Dendritic cell treated with granulocyte-macrophage colony-stimulating factor and Interleukin-4, amounts not matched to agents 40 ng/mL and 50 ng/mL, for 4 days (primary cell): ENCODE measurements around the gene DHCR24.

Experiments used
- H3K27ac Mint-ChIP-seq: one replicate; pipeline ENCODE4 v1.8.0; 2022; ENCODE audit warnings: mild to moderate bottlenecking, mixed read lengths
- H3K27me3 Mint-ChIP-seq: one replicate; pipeline ENCODE4 v1.8.0; 2022; ENCODE audit warnings: mild to moderate bottlenecking, mixed read lengths
- H3K36me3 Mint-ChIP-seq: one replicate; pipeline ENCODE4 v1.8.0; 2022; ENCODE audit warnings: low read depth, mixed read lengths
- H3K4me1 Mint-ChIP-seq: one replicate; pipeline ENCODE4 v1.8.0; 2022; ENCODE audit warnings: low read depth, mixed read lengths
- H3K4me3 Mint-ChIP-seq: one replicate; pipeline ENCODE4 v1.8.0; 2022; ENCODE audit warnings: mild to moderate bottlenecking, moderate library complexity, mixed read lengths
- H3K9me3 Mint-ChIP-seq: one replicate; pipeline ENCODE4 v1.8.0; 2022; ENCODE audit warnings: mixed read lengths
- intact Hi-C: fragments of 100-400 bp; cut with micrococcal nuclease; formaldehyde crosslinking; loops from one replicate; pipeline ENCODE4 v1.15.0; 2022

DHCR24 gene

DNA sequence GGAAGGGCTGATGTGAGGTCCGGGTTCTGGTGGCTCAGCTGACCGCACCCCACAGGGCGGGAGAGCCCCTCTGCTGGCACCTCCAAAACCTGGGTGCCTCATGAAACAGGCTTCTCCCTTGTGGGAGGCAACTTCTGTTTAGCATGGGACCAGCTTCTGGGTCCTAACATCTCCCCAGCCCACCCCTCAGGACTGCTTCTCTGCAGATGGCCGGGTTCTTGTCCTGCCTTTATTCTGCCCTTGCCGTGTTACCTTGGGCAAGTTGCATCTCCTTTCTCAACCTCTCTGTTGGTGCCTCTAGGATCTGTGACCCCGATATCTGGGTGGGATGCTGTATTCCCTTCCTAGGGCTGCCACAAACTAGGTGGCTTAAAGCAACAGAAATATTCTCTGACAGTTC, 70.9 kb downstream of the DHCR24 start:
- Mint-ChIP-seq H3K9me3 (no peaks in the 10 kb centered on the region), H3K4me1 (no peaks in the 10 kb centered on the region), H3K27ac (no peak overlapping the region), H3K4me3 (no peak overlapping the region), H3K36me3 (no peaks in the 10 kb centered on the region), H3K27me3 (no peaks in the 10 kb centered on the region)
- intact Hi-C loops, result loop anchor here (10.0 kb wide), 1 partner anchor 321 kb away; no protein-coding TSS in a partner anchor

DNA sequence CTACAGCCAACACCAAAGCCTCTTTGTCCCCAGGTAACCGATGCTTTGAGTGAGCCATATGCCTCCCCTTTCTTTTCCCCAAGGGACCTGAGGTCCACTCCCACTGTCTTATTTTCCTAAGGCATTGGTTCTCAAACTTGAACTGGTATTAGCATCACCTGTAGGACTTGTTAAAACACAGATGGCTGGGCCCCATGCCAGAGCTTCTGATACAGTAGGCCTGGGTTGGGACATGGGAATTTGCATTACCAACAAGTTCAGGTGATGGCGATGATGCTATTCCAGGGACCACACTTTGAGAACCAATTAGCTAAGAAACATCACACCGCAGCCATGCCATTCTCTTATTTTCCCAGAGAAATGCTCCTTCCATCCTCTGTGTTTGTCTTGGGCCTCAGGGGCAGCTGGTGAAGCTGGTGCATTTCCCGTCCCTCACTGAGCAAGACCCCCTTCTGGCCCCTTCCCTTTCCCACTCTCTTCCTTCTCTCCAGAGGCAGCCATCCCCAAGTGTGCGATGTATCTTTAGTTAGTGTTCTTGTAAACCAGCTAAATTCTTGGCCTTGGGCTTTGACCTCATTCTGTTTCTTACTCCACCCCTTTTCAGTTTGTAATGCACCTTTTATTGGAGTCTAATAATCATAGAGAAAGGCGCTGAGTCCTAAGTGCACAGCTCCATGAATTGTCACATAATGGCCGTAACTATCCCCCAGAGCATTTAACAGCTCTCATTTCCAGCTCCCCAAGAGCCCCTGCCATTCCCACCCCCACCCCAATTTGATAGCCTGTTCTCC, 71.7 kb downstream of the DHCR24 start:
- no peaks in the 10 kb centered on the region for H3K9me3 Mint-ChIP-seq
- peaks cover 1% of the 10 kb centered on the region for H3K27me3 Mint-ChIP-seq
- intact Hi-C loops, result loop anchor here (10.0 kb wide), 1 partner anchor 320 kb away; no protein-coding TSS in a partner anchor
- no peak overlapping the region for H3K27ac Mint-ChIP-seq
- H3K4me3 Mint-ChIP-seq, result no peak overlapping the region
- no peaks in the 10 kb centered on the region for H3K4me1 Mint-ChIP-seq
- H3K36me3 Mint-ChIP-seq, result no peaks in the 10 kb centered on the region

DNA sequence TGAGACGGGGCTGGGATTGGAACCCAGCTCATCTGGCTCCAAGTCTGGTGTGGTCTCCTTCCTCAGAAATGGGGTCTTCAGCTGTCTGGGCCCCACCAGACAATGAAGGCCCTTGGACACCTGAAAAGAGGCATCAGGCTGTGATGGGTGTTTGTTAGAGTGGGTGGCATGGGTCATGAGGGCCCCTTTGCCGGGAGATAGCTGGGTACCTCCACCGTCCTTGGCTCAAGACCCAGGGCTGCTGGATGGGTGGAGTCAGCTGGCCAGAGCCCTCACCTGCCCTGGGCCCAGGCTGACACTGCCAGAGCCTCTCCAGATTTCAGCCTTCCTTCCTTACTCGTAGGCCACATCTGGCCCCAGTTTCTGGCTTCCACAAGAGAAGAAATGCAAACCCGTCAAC, 72.4 kb downstream of the DHCR24 start:
- intact Hi-C loops, result loop anchor here (5.0 to 10.0 kb wide), 2 partner anchors 320 to 1327 kb away; no protein-coding TSS in a partner anchor
- Mint-ChIP-seq H3K27me3 (peaks cover 1% of the 10 kb centered on the region), H3K36me3 (no peaks in the 10 kb centered on the region), H3K4me3 (no peak overlapping the region), H3K27ac (no peak overlapping the region), H3K9me3 (no peaks in the 10 kb centered on the region), H3K4me1 (no peaks in the 10 kb centered on the region)

DNA sequence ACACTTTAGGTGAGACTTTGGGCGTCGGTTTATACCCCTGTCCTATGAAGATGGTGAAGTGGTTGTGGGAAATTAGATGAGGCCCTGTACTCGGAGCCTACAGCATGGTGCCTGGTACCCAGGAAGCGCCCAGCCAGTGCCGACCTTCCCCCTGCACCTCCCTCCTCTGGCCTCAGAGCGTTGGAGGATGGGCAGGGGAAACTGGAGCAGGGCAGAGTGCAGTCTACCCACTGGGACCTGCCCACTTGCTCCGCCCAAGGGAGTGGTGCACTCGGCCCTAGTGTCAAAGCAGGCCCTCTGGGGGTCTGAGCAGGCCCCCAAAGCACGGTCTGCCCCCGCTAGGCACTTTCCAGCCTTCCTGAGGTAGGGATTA, 72.9 kb downstream of the DHCR24 start:
- intact Hi-C loops, result loop anchor here (5.0 to 10.0 kb wide), 2 partner anchors 319 to 1327 kb away; no protein-coding TSS in a partner anchor
- Mint-ChIP-seq H3K36me3 (no peaks in the 10 kb centered on the region), H3K4me3 (no peak overlapping the region), H3K27ac (no peak overlapping the region), H3K27me3 (peaks cover 1% of the 10 kb centered on the region), H3K4me1 (no peaks in the 10 kb centered on the region), H3K9me3 (no peaks in the 10 kb centered on the region)

DNA sequence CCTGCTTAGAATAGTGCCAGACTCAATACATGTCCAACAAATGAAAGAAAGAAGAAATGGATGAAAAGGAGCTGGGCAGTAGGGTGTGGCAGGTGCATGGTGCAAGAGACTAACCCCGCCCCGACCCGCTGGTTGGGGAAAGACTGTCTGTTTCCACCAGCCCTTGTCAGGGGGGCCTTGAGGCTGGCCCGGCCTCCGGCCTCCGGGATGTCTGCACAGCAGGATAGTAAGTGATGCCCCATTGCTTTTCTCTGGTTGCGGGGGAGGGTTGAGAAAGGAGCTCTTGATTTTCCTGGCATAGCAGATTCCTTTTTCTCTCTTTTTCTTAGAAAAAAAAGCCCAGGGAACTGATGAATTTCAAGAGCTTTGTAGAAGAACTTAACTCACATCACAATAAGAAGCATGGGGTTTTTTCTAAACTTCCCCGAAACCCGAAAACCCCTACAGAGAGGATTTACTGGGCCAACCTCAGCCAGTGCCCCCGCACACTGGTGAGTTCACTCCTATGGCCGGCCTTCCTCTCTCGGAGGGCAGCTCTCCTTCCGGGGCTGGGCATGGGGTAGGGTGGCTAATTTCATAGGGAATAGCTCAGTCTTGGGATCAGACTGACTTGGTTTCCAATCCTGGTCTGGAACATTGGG, 73.4 kb downstream of the DHCR24 start:
- H3K27ac Mint-ChIP-seq, result no peak overlapping the region
- H3K27me3 Mint-ChIP-seq, result peaks cover 1% of the 10 kb centered on the region
- no peaks in the 10 kb centered on the region for H3K9me3 Mint-ChIP-seq
- no peak overlapping the region for H3K4me3 Mint-ChIP-seq
- H3K4me1 Mint-ChIP-seq, result no peaks in the 10 kb centered on the region
- no peaks in the 10 kb centered on the region for H3K36me3 Mint-ChIP-seq
- intact Hi-C loops, result loop anchor here (5.0 to 10.0 kb wide), 2 partner anchors 319 to 1326 kb away; no protein-coding TSS in a partner anchor

DNA sequence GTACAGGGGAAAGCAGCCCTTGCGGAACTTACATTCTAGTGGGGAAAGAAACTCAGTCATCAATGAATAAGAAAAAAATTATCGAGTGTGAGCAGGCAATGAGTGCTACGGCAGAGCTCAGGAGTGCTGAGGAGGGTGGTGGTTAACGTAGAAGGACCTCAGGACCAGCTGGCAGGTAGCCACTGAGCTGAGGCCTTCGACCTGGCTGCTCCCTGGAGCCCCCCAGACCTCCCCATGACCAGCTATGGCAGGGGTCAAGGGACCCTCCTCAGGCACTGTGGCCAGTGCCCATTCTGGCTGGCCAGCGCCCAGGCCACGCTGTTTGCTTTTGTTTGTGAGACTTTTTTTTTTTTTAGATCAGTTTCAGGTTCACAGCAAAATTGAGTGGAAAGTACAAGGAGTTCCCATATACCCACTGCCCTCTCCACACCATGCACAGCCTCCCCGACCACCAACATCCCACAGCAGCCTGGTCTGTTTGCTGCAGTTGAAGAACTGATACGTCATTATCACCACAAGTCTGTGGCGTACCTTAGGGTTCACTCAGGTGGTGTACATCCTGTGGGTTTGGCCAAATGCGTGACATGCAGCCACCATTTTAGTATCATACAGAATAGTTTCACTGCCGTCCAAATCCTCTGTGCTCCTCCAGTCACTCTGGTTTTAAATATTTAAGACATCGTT, 74.1 kb downstream of the DHCR24 start:
- H3K27ac Mint-ChIP-seq, result no peak overlapping the region
- intact Hi-C loops, result loop anchor here (5.0 to 10.0 kb wide), 2 partner anchors 318 to 1326 kb away; no protein-coding TSS in a partner anchor

DNA sequence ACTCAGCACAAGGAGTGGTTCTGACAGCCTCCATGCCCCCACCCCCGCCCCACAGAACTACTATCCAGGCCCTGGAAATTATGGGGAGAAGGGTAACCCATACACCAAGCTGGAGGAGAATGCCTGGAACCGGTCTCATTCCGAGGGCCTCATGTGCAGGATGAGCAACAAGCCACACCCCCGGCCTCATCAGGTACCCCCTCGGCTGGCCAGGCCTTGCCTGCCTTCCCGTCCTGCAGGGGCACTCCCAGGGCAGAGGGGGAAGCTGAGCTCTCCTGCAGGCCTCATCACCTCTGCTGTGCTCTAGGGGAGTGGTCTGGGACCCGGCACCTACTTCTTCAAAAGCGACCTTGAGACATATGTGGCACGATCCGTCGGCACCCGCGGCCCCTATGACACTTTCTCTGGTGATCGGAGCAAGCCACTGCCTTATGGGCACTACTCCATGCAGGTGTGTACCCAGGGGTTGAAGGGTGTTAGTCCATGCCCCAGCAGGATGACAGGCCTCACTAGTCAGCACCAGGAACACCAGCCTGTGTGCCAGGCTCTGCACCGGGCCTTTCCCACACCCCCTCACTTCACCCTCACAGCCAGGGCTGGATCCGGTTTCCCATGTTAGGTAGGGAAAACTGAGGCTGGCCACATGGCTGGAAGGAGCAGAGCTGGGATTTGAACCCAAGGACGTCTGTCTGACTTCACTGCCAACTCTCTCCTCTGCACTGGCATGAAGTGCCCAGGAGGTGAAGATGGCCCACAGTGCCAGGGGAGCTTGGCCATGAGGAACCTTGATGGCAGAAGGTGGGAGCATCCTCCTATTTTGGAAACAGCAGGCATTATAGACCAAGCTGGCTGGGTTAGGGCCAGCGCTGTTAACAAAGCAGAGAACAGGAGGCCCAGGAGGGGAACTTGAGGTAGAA, 75.0 kb downstream of the DHCR24 start:
- no peak overlapping the region for H3K27ac Mint-ChIP-seq
- no peak overlapping the region for H3K4me3 Mint-ChIP-seq
- intact Hi-C loops, result loop anchor here (2.0 to 10.0 kb wide), 3 partner anchors 317 to 1325 kb away; no protein-coding TSS in a partner anchor
- no peaks in the 10 kb centered on the region for H3K9me3 Mint-ChIP-seq
- H3K36me3 Mint-ChIP-seq, result no peaks in the 10 kb centered on the region
- peaks cover 8% of the 10 kb centered on the region for H3K4me1 Mint-ChIP-seq
- peaks cover 1% of the 10 kb centered on the region for H3K27me3 Mint-ChIP-seq

More for the DNA sequence above, 74.1 kb downstream of the DHCR24 start:
- peaks cover 1% of the 10 kb centered on the region for H3K27me3 Mint-ChIP-seq
- H3K4me1 Mint-ChIP-seq, result no peaks in the 10 kb centered on the region
- H3K4me3 Mint-ChIP-seq, result no peak overlapping the region
- no peaks in the 10 kb centered on the region for H3K9me3 Mint-ChIP-seq
- no peaks in the 10 kb centered on the region for H3K36me3 Mint-ChIP-seq

DNA sequence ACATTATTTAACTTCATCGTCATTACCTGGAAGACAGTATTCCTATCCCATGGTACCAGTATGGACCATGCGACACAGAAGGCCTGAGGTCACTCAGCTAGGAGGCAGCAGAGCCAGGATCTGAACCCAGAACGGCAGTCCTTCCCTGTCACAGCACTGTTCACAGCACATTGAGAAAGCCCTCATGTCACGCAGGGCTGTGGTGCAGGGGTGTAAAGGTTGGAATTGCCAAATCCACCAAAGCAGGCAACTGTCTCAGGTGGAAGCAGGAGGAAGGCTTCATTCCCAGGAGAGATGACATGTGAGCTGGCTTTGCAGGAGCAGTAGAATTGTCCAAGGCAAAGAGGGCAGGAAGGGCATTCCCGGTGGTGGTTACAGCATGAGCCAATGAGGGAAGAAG, 75.9 kb downstream of the DHCR24 start:
- no peaks in the 10 kb centered on the region for H3K9me3 Mint-ChIP-seq
- peaks cover 10% of the 10 kb centered on the region for H3K4me1 Mint-ChIP-seq
- intact Hi-C loops, result loop anchor here (2.0 to 10.0 kb wide), 3 partner anchors 316 to 1324 kb away; no protein-coding TSS in a partner anchor
- H3K4me3 Mint-ChIP-seq, result no peak overlapping the region
- no peaks in the 10 kb centered on the region for H3K36me3 Mint-ChIP-seq
- peaks cover 1% of the 10 kb centered on the region for H3K27me3 Mint-ChIP-seq
- no peak overlapping the region for H3K27ac Mint-ChIP-seq

DNA sequence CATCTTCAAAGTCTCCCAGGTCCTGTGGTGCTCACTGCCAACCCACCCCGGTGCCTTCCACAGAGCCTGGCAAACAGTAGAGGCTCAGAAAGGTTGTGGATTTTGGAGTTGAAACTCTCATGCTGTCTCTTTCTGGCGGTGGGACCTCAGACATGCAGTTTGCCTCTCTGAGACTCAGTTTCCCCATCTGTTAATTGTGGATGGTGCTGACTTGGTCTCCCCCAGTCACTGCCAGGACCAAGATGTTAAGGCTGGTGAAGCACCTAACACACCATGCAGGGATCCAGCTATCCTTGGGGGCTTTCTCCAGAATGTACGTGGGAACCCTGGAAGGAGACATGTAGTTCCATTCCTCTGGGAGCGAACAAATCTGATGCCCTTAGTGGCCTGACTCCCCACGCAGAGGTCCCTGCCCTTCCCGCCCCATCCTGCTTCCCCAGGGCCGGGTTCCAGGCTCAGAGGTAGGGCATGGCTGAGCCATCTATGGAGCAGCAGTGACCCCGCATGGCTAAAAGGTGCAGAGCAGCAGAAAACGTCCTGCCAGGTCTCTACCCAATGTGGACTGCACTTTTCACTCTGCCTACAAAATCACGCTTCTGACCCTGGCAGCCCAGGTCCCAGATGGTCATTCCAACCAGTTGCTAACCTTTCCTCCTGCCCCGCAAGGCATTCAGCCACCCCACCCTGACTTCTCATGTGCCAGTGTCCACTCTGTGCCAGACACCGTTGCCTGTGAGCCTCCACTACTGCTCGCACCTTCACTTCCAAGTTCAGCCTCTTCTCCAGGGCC, 76.6 kb downstream of the DHCR24 start:
- intact Hi-C loops, result loop anchor here (1.0 to 10.0 kb wide), 4 partner anchors 138 to 1323 kb away; no protein-coding TSS in a partner anchor
- Mint-ChIP-seq H3K27me3 (peaks cover 1% of the 10 kb centered on the region), H3K27ac (no peak overlapping the region), H3K9me3 (no peaks in the 10 kb centered on the region), H3K4me3 (no peak overlapping the region), H3K36me3 (no peaks in the 10 kb centered on the region), H3K4me1 (peaks cover 10% of the 10 kb centered on the region)

DNA sequence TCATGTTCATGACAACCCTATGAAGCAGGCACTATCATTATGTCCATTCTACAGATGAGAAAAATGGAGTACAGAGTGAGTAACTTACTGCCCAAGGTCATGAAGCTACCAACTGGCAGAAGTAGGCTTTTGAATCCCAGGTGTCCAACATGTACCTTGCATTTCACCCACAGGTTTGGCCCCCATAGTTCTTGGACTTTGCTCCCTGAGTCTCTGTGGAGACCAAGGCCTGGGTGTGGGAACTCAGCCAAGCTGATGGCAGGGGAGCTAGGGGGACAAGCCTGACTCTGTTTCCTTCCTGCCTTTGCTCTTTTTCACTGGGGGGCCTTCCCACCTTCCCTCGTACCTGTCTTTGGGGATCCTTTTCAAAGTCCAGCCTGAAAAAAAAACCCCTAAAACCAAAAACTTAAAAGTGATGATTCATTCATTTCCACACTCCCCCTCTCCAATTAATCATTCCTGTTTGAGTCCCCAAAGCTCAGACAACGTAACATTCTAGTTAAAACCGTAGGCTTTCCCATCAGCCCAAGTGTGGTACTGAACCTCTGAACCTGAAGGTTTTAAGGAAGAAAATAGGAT, 77.4 kb downstream of the DHCR24 start:
- peaks cover 10% of the 10 kb centered on the region for H3K4me1 Mint-ChIP-seq
- no peak overlapping the region for H3K27ac Mint-ChIP-seq
- no peaks in the 10 kb centered on the region for H3K9me3 Mint-ChIP-seq
- H3K36me3 Mint-ChIP-seq, result no peaks in the 10 kb centered on the region
- intact Hi-C loops, result loop anchor here (1.0 to 10.0 kb wide), 4 partner anchors 137 to 1322 kb away; no protein-coding TSS in a partner anchor
- H3K27me3 Mint-ChIP-seq, result peaks cover 1% of the 10 kb centered on the region
- H3K4me3 Mint-ChIP-seq, result no peak overlapping the region

DNA sequence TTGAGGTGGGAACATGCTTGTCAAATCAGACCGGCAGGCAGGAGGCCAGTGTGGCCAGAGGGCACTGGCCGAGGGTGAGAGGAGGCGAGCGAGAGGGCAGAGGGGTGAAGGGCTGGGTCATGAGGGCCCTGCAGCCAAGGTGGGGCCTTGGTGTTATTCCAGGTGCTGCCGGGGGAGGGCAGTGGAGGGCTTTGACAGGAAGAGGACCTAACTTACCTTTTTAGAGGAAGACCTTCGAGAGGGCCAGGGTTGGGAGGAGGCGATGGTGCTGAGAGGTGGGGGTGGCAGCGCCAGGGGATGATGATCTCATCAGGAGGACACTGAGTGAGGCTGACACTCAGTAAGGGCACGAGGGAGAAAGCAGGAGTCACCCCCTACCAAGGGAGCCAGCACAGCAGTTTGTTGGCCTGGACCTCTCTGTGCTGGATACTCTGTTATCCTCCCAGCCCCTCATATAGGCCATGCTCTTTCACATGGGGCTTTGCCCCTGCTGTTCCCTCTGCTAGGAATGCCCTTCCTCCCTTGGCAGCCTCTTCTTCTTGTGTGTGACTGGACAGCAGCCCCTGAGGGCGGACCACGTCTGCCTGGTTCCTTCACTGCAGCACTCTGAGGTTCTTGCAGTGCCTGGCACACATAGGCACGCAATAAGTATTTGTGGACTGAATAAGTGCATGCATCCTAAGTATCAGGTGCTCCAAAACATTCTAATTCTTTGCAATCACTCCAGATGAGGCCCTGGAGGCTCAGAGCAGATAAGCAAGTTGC, 78.4 kb downstream of the DHCR24 start:
- no peak overlapping the region for H3K4me3 Mint-ChIP-seq
- H3K36me3 Mint-ChIP-seq, result no peaks in the 10 kb centered on the region
- no peak overlapping the region for H3K27ac Mint-ChIP-seq
- peaks cover 10% of the 10 kb centered on the region for H3K4me1 Mint-ChIP-seq
- intact Hi-C loops, result no loop called here
- H3K9me3 Mint-ChIP-seq, result no peaks in the 10 kb centered on the region
- H3K27me3 Mint-ChIP-seq, result peaks cover 1% of the 10 kb centered on the region

DNA sequence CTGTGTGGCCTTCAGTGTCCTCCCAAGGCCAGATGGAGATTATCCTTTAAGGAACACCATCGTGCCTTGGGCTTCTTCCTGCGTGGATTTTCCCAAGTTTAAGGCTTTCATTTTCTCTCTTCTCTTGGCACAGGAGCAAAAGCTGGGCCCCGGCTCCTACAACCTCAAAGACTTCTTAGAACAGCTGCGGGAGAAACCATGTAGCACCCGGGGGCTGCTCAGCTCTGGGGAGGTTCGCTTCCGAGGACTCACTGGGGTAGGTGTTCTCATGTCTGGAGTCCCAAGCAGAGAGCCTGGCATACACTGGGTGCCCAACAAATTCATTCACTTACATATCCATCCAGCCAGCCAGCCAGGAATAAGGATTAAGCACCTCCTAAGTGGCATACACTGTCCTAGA, 79.2 kb downstream of the DHCR24 start:
- peaks cover 4% of the 10 kb centered on the region for H3K27me3 Mint-ChIP-seq
- no peaks in the 10 kb centered on the region for H3K36me3 Mint-ChIP-seq
- no peak overlapping the region for H3K4me3 Mint-ChIP-seq
- intact Hi-C loops, result no loop called here
- H3K4me1 Mint-ChIP-seq, result peaks cover 10% of the 10 kb centered on the region
- no peaks in the 10 kb centered on the region for H3K9me3 Mint-ChIP-seq
- no peak overlapping the region for H3K27ac Mint-ChIP-seq
